HG03159 (cell line): ENCODE measurements around the gene NOTCH2.
A peak's percentile ranks its signal among the peaks of the same experiment; 100 is the strongest.
"Not testable (repeated sequence)": the region's sequence is repeated elsewhere in the genome, so short reads cannot be mapped to it uniquely, and the experiment has no call there.

ENCODE experiments used
- ATAC-seq: cut with Tn5 transposase; IDR thresholded peaks from one replicate; pipeline ENCODE4 v1.9.1; 2021; ENCODE audit warnings: mild to moderate bottlenecking, moderate library complexity; ENCODE audit not compliant: unreplicated experiment

Gene NOTCH2

DNA sequence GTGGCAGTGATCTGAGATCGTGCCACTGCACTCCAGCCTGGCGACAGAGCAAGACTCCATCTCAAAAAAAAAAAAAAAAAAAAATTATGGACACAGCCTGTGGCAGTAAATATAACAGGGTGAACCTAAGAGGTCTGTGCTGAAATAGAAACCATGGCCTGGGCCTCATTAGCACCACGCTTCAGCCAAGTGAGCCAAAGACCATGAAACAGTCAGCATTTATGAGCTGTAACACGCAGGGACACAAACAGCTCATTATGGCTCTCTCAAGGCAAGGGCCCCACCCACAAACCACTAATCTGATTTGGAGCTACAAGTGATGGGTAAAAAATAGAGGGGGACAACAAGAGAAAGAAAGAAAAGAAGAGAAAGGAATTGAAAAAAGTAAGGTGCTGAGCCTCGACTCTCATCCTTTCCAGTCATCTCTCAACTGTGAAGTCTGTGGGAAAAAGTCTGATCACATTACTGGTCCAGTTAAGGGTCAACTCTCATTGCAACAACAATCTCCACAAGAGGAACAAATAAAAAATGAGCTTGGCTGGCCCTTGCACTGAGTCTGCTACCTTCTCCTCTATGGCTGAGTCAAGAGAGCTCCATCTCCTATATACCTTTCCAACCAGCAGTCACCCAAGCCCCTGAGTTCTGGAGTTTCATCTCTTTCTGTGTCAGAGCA lies 93.7 kb downstream of the NOTCH2 start:
- ATAC-seq, result not testable (repeated sequence)

DNA sequence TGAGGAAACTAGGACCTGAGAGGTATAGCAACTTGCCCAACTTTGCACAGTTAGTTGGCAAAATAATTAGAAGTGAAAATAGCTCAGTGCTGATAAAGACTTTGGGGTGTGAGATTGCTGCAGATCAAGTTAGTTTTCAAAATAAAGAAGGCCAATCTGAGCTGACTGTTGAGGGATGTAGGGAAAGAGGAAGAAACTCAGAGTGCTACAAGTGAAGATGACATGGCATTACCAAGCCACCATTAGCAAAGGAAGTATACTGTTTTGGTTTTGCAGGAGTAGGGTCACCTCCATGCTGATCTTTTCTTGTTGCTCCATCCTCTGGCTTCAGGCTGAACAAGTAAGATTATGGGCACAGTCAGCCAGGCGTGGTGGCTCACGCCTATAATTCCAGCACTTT lies 94.5 kb downstream of the NOTCH2 start:
- ATAC-seq, result no peak

DNA sequence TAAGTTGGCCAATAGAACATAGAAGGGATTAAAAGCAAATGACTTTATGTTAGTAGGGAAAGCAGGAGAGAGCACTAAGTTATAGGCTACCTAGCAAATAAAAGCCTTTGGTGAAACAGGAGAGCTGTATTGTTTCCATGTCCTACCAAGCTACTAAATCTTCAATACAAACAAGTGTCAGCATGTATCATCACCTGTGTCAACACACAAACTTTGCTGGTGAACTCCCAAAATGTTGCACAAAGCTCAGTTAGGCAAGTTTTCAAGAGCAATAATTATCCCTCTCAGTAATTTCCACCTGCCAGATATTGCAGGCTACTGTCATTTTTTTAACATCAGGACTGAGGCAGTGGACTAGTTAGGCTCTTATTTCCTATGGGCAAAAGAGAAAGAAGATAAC lies 95.4 kb downstream of the NOTCH2 start:
- ATAC-seq, result no peak

DNA sequence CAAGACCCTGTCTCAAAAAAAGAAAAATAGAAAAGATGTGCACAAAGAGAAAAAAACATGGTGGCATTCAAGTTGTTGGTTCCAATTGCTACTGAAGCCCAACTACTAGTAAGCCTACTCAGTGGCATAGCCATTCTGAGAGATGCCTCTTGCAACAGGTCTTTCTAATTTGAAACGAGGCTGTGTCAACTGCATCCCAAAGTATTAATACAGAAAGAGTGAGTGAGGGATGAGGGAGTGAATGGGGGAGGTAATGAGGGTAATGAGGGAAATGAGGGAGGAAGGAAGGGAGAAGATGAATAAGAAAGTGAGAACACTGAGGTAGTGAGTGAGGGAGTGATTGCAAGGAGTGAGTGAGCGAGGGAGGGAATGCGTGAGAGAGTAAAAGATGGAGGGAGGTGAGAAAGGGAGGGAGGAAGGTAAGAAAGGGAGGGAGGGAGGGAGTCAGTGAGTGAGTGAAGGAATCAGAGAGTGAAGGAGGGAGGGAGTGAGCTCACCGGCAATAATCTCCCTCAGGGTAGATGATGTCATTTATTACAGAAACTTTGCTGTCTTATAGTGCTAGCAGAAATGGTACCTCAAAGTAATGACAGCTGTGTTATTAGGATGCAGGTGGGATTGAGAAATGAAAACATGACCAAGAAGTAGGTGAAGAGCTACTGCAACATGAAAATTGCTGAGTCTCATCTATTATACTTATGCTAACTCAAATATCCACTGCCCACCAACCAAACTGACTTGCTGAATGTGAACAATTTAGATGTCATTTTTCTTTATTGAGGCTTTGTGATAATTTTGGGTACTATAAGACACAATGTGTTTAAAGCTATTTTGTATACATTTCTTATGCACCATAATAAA lies 97.5 kb downstream of the NOTCH2 start:
- no peak for ATAC-seq

DNA sequence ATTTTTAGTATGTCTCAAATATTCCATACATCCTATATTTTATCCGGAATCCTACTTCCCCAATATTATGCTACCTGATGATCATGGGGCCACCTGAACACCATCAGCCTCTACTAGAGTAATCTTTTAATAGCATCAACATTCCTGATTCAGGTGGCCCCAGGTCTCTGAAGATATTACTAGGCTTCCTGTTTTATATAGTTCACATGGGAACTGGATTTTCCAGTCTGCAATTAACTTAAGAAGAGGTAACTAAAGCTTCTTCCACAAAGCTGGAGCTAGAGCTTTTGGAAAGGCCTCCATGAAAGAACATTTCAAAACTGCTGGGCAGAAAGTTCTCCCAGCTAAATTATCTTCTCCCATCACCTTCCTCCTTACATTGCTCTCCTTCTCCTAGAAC lies 100.9 kb downstream of the NOTCH2 start:
- ATAC-seq, result no peak

DNA sequence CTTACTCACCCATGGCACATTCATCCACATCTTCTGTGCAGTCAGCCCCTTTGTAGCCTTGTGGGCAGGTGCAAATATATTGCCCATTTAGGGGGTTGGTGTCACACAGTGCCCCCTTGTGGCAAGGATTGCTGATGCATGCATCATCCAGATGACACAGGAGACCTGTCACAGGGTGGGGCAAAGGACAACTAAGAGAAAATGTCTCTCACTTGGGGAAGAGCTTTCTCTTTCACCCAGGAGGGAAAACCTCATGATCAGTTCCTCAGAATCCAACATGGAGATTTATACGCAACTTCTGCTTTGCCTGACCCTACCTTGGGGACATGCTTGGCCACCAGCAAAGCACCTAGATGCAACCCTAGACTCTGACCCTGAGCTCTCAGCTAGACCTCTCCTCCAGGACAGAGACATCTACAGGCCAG lies 101.4 kb downstream of the NOTCH2 start:
- peak; percentile 79 for ATAC-seq

DNA sequence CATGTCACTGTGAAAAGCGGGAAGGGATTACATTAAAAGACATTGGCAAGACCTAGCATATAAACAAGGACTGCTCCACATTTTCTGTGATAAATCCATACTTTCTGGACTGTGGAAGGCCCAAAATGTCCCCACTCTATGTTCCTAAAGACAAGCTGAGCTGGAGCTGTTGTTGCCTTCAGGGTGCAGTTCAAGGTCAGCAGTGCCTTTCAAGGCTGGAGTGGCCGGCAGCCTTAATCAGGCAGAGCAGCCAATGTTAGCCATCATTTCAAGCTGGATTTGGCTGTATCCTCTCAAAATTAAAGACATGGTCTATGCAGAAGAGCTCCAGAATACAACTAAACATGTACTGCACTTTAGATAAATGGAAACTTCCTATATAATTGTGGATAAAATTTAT lies 102.8 kb downstream of the NOTCH2 start:
- ATAC-seq, result no peak

DNA sequence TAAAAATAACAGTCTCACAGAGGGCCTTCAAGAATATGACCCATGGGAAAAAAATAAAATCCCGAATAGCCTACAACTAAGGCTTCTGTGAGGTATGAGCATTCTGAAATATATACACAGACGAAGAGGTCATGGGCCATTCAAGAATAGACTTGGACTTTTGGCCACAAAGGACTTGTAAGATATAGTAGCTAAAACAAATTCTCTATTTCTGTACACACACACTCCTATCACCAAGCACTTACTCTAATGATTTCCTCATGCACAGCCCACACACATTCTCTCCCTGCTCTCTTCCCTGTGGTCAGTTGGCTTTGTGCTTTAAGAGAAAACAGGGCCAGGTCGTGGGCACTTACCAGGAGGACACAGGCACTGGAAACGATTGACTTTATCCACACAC lies 103.4 kb downstream of the NOTCH2 start:
- no peak for ATAC-seq

DNA sequence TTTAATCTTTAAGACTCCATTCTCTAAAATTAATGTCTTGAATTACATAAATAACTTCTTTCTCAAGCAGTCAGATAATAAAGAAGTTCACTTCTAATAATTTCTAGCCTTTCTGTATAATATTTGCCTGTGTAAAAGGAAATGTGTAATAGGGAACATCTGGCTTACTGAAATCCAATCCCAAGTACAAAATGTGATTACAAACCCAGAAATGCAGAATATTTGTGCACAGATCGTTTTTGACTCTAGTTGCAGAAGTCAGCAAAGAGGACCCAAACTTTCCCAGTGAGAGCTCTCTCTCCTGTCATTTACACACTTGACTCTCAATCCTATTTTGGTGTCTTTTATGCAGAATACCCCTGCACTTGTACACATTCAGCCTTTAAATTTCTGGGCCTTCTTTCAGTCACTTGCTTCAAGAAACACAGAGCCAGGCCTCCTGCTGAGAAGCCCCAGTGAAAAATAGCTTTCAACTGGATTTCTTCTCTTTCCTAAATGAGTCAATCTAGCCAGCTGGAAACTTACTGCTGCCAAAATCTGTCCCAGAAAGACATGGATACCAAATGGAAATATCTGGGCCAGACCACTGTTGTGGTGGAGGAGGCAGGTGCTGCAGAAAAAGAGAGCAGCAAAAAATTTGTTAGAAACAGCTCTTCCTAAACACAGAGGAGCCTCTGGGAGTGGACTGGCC lies 104.6 kb downstream of the NOTCH2 start:
- ATAC-seq, result no peak

DNA sequence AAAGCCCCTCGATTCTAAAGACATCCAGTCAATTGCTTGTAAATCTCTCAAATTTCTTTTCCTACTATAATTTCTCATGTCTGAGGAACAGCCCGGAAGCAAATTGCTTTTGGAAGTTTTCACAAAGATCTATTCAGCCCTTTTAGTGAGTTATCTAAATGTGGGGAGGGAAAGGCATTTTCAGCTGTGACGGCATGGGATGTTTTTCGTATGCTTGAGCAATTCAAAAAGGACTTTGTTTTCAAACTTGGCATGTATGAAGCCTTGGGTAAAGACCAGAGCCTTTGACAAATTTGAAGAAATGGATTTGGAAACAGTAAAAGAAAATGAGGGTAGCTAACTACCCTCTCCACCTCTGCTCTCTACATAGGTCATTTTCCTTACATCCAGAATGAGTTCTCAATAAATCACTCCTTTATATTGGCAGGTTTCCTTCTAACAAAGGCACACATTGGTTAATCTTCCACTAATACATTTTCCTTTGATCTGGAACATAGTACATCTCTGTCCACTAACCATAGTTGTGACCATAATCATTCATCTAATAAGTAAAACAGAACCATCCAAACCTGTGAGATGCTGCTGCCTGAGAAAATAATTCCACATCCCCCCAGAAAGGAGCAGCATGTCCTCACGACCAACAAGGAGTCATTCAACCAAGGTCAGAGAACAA lies 107.0 kb downstream of the NOTCH2 start:
- no peak for ATAC-seq

DNA sequence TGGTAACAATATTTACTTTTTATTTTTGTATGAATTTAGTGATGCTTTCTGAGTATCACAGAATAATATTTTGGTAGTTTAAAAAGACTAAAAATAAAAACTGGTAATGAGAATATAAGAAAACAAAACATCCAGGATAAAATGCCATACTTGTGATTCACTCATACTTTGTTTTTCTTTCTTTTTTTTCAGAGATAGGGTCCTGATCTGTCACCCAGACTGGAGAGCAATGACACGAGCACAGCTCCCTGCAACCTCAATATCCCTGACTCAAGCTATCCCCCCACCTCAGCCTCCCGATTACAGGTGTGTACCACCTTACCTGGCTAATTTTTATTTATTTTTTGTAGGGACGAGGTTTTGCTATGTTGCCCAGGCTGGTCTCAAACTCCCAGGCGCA lies 109.0 kb downstream of the NOTCH2 start:
- ATAC-seq, result no peak

DNA sequence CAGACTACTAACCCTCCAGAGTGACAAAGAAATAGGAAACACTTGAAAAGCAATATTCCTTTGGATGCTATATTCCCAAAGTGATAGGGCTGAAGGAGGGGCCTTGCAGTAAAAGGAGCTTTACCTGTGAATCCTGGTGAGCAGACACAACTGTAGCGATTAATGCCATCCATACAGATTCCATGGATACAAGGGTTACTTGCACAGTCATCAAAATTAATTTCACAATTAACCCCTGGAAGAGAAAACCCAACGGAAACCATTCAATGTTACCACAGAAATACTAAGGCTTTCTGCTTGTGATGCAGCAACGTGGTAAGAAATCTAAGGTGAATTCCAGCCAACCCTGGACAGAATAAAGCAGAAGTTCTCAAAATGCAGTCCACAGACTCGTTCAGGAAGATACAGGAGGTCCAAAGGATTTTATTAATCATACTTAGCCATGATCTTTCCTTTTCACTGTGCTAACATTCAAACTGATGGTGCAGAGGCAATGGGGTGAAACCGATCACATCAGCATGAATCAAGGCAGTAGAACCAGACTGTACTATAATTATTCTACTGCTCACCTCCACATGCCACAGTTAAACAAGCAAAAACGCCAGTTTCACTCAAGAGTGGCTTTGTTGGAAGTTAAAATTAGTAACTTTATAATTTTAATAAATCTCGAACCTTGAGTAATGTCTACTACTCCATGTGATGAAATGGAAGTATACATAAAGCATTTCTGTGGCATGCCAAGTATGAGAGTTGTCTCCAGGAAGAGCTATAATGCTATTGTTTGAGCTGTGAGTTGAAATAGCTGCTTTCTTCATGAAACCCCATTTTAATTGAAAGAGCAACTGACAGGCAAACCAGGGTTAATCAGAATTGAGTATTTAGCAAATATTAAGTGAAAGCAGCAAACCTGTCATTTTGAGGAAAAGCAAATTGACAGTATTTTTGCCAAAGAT lies 109.9 kb downstream of the NOTCH2 start:
- ATAC-seq, result no peak

DNA sequence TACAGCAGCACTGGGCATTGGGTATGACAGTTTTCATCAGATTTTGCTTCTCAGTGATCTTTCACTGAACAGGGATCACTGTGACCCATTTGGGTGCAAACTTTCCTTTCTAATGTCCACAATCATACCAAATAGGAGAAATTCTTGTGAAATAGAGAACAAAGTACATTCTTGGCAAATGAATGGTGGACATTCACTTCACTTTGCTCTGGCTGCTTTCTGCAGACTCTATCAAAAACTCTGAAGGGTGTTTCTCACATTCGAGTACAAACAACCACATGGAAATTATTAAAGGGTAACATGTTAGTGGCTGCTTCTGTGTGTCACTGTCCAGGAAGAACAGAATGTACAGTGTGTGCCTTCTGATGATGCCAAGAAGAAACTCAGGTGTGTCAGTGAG lies 111.2 kb downstream of the NOTCH2 start:
- no peak for ATAC-seq

DNA sequence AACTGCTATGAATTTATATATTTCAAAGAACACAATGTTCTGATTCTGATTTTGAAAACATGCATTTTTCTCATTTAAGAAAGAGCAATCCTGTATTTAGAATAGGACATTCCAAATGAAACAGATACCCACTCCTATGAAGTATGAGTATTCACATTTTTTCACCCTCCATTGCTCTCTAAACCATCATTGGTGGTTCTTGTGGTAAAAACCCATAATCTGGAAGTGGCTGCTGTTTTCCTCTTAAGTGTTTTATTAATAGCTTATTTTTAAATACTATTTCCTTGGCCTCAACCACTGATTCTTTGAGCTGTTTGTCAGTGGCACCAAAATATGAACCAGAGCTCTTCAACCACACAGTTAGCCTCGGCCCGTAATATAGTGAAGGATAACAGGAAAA lies 113.2 kb downstream of the NOTCH2 start:
- ATAC-seq, result no peak

DNA sequence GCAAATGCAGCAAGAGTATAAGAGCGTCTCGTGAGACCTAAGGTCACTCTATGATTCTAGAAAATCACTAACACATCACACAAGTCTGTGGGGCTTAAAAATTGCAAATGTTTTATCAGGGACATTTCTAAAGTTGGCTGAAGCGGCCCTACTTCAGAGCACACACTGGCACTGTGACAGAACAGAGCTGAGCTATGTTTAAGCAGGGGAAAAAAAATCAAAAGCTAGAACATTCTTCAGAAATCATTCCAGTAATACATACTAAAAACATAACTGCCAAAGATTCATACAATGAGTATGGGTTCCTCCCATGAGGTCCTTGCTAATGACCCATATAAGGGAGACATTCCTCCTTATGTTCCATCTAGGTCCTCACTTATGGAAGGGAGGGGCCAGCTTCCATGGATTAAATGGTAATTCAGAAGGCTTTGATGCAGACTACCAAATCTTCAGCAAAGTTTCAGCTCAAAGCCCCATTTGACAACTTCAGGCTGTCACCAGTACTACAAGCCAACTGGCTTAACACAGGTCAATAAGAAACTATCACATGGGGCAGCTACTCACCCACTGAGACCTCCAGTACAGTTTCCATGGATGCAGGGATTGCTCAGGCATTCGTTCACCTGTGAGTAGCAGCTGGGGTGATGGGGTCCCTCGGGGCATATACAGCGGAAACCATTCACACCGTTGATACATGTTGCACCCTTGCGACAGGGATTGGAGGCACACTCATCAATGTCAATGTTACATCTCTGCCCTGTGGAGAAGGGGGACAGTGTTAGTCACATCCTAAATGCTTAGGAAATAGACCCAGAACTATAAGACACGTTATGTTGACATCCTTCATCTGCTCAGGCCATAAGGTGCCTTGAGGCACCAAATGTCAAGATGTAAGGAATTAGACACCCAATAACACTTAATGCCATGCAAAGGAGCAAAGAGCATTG lies 114.7 kb downstream of the NOTCH2 start:
- no peak for ATAC-seq

DNA sequence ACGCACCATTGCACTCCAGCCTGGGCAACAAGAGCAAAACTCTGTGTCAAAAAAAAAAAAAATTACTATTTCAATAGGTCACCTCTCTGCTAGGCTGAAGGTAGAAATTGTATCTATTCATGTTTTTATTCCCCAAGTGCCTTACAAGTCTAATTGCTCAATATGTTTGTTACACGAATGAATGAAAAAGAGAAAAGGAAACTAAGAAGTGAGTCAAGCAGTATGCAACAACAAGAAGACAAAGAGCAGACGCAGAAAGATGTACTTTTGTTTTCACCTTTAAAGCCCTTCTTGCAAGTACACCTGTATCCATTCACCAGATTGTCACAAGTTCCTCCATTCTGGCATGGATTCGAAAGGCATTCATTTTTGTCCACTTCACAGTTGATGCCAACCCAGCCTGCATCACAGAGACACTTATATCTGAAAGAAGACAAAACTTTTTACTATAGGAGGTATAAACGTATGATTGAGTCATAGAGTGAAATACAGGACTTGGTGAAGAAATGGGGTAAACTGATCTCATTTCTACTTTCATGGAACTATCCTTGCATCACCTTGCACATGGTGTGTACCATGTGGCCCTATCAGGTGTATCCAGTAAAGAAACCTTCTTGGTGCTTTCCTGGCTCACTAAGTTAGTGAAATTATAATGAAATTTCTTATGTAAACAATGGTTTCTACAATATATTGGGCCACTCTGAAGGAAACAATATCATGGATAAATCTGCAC lies 116.0 kb downstream of the NOTCH2 start:
- no peak for ATAC-seq

DNA sequence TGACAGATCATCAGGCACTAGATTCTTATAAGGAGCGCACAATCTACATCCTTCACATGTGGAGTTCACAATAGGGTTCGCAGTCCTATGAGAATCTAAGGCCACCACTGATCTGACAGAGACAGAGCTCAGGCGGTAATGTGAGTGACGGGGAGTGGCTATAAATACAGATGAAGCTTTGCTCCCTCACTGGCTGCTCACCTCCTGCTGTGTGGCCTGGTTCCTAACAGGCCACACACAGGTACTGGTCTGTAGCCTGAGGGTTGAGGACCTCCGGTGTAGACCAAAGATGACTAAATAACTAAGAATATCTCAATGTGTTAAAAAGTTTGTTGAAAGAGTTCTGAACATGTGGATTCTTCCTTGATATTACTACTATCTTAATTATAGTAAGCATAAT lies 117.0 kb downstream of the NOTCH2 start:
- no peak for ATAC-seq
